ENCODE results near the gene CLEC1A.
"Not testable (repeated sequence)": the region's sequence is repeated elsewhere in the genome, so short reads cannot be mapped to it uniquely, and the experiment has no call there.

Gene CLEC1A

GRCh38 chr12:10042167-10042566 lies 56.6 kb downstream of the CLEC1A start:
- DNase-seq, result no peak

GRCh38 chr12:10033783-10034545 lies 64.8 kb downstream of the CLEC1A start:
- no peak for DNase-seq

- DNase-seq, result no peak
Measured at GRCh38 chr12:10031771-10032175, 67.0 kb downstream of the CLEC1A start.

GRCh38 chr12:10031321-10031720 lies 67.5 kb downstream of the CLEC1A start:
- no peak for DNase-seq

- no peak for DNase-seq
Measured at GRCh38 chr12:10030446-10030845, 68.3 kb downstream of the CLEC1A start, which contains the start of gene CLEC9A. TSS of gene CLEC9A (plus strand) at chr12:10030682. CDS start at chr12:10052688, 22,006 bp downstream.

- no peak for DNase-seq
Measured at GRCh38 chr12:10027721-10028120, 71.1 kb downstream of the CLEC1A start.

GRCh38 chr12:10027311-10027710 lies 71.5 kb downstream of the CLEC1A start:
- no peak for DNase-seq

- not testable (repeated sequence) for DNase-seq
Measured at GRCh38 chr12:10026666-10027065, 72.1 kb downstream of the CLEC1A start.

GRCh38 chr12:10025236-10025635 lies 73.5 kb downstream of the CLEC1A start:
- no peak for DNase-seq

- DNase-seq, result no peak
Measured at GRCh38 chr12:10021342-10021741, 77.4 kb downstream of the CLEC1A start.

Data from activated CD4-positive, alpha-beta T cell treated with anti-CD3 and anti-CD28 coated beads, Interleukin-2, amount 50 U/mL, for 4 hours (primary cell).